ENCODE results near the gene LSM12. TPM values are rescaled to one million over a fixed set of nuclear protein-coding genes. Genes with fewer than 3 reads are reported as not detected.

LSM12 gene
- total and polyA plus RNA-seq, 2 of the 8 experiments (the other 6 are each of a cell fraction or from before 2014, with no cell fraction given): 69.8 to 142 TPM

GRCh38 chr17:44109312-44109630 lies 42.8 kb upstream of the LSM12 start:
- CTCF ChIA-PET (ENCODE audit: partially characterized antibody): interaction anchor here (0.8 to 34.4 kb wide), 7 partner anchors 5 to 231 kb away, joined by 3 to 638 read pairs (median 3); partner anchors contain the start of gene HDAC5

More at GRCh38 chr17:44109312-44109630, 42.8 kb upstream of the LSM12 start:
- H3K18ac ChIP-seq (ENCODE audit: extremely low read depth, low read length): no peak overlapping the region
- no peaks in the 10 kb centered on the region for H3K9me3 ChIP-seq (ENCODE audit: insufficient read depth in 2 of 2, low read depth in 1 of 2, low read length in 1 of 2)
- no peaks in the 10 kb centered on the region; the same call in 1 of the 2 replicates for H3K23me2 ChIP-seq (ENCODE audit: low read depth, low read length)
- no peak overlapping the region for H4K91ac ChIP-seq (replicated peaks; ENCODE audit: insufficient read length, low read length)
- no peak overlapping the region for H2AK5ac ChIP-seq (ENCODE audit: low read depth, low read length)
- H3K27ac ChIP-seq (ENCODE audit: low read depth, low read length): no peak overlapping the region
- H2BK120ac ChIP-seq (replicated peaks; ENCODE audit: low read depth, low read length): no peak overlapping the region
- no peak for DNase-seq (ENCODE audit: low read depth in 1 of 2, low spot score in 2 of 2)
- no peak overlapping the region for H3K4ac ChIP-seq (replicated peaks; ENCODE audit: insufficient read length, low read depth, low read length)
- H3K79me2 ChIP-seq (ENCODE audit: control insufficient read depth in 1 of 2, insufficient read depth in 2 of 2, low read length in 2 of 2): peaks cover 0 to 43% of the 10 kb centered on the region in 2 experiments; a peak in 2 of 4 replicates
- no peak overlapping the region for H3K9ac ChIP-seq (replicated peaks in 1 of 4; ENCODE audit: extremely low read depth in 1 of 4, low read depth in 3 of 4, low read length in 3 of 4)
- H3K79me1 ChIP-seq (ENCODE audit: low read depth, low read length): peaks cover 31% of the 10 kb centered on the region
- H3K4me3 ChIP-seq (ENCODE audit: extremely low read depth in 1 of 4, insufficient read depth in 2 of 4, low read depth in 3 of 4, low read length in 4 of 4): no peak overlapping the region
- 68% methylated on average over 4 of the region's 4 CpGs; no CpG with 5 or more reads in 1 of the 2 experiments for WGBS, 2 experiments (ENCODE audit: extremely low coverage in 1 of 2, insufficient coverage in 1 of 2, insufficient read length in 1 of 2, insufficient replicate concordance in 2 of 2, low coverage in 1 of 2, low lambda C conversion rate in 2 of 2, missing lambda C conversion rate in 1 of 2)
- H3K27me3 ChIP-seq (replicated peaks in 1 of 4; ENCODE audit: control insufficient read depth in 3 of 4, extremely low read depth in 1 of 4, insufficient read depth in 3 of 4, low read length in 3 of 4): no peaks in the 10 kb centered on the region; a peak in 1 of 7 replicates
- FAIRE-seq: no peak
- H3K14ac ChIP-seq (ENCODE audit: insufficient read length): no peak overlapping the region
- H2AFZ ChIP-seq (ENCODE audit: low read length): no peak overlapping the region
- H2BK15ac ChIP-seq (ENCODE audit: low read length): no peak overlapping the region
- H4K5ac ChIP-seq (ENCODE audit: insufficient read length, low read depth, low read length): no peak overlapping the region
- H2BK5ac ChIP-seq (ENCODE audit: low read depth, low read length): no peak overlapping the region
- H2BK20ac ChIP-seq (ENCODE audit: low read length): no peak overlapping the region
- no peak overlapping the region for H2BK12ac ChIP-seq (ENCODE audit: low read depth, low read length)
- H3K4me2 ChIP-seq (ENCODE audit: insufficient read depth in 1 of 2, low read depth in 2 of 2, low read length in 2 of 2): no peak overlapping the region; a peak in 1 of 4 replicates
- H4K8ac ChIP-seq (ENCODE audit: extremely low read depth, insufficient read depth, low read length): no peak overlapping the region
- POLR2A ChIA-PET (ENCODE audit: partially characterized antibody): interaction anchor here (0.5 to 1.9 kb wide), 4 partner anchors 14 to 229 kb away, joined by 3 to 6 read pairs (median 4); partner anchors contain the start of genes HDAC5 and LSM12
- H4K20me1 ChIP-seq (replicated peaks in 1 of 2; ENCODE audit: control insufficient read depth in 1 of 2, insufficient read depth in 2 of 2, low read length in 2 of 2): peaks cover 10 to 21% of the 10 kb centered on the region in 2 experiments
- no peak overlapping the region for H3K23ac ChIP-seq (ENCODE audit: insufficient read length)
- H3K36me3 ChIP-seq (ENCODE audit: control insufficient read depth in 2 of 4, insufficient read depth in 4 of 4, low read length in 3 of 4): peaks cover 0 to 2% (median 0%) of the 10 kb centered on the region in 4 experiments; a peak in 2 of 8 replicates
- no peak overlapping the region for H3K56ac ChIP-seq (replicated peaks; ENCODE audit: insufficient read length, low read depth, low read length)
- peaks cover 0 to 30% (median 26%) of the 10 kb centered on the region in 4 experiments; a peak in 6 of 7 replicates for H3K4me1 ChIP-seq (replicated peaks in 1 of 4; ENCODE audit: control insufficient read depth in 3 of 4, insufficient read depth in 4 of 4, low read length in 3 of 4)
- TF ChIP-seq CREB1 (IDR thresholded peaks at IDR 0.05) (no peak), KDM5A (IDR thresholded peaks at IDR 0.05; ENCODE audit: low read length) (no peak)

Measured in H1 (cell line).